Activated T-cell treated with anti-CD3 and anti-CD28 coated beads for 1 hour (primary cell): ENCODE results near the gene TBC1D25.

Experiments used
- DNase-seq: peaks from one replicate; pipeline ENCODE4 v3.0.0-alpha.2; 2020; ENCODE audit warnings: low read depth

TBC1D25 gene

GRCh38 chrX:48539345-48540027 is at the start of gene TBC1D25:
TSS of gene TBC1D25 (plus strand) at chrX:48539714. CDS start at chrX:48539798, 84 bp downstream.
- peak; percentile 92 for DNase-seq

- DNase-seq: no peak
Observed at GRCh38 chrX:48489892-48490291, 49.6 kb upstream of the TBC1D25 start.

- DNase-seq: no peak
Observed at GRCh38 chrX:48490661-48491060, 48.9 kb upstream of the TBC1D25 start.

GRCh38 chrX:48491809-48492208 is 47.7 kb upstream of the TBC1D25 start:
- DNase-seq: no peak

- no peak for DNase-seq
Observed at GRCh38 chrX:48492293-48492910, 47.1 kb upstream of the TBC1D25 start.

GRCh38 chrX:48493890-48494364 is 45.6 kb upstream of the TBC1D25 start:
- no peak for DNase-seq

GRCh38 chrX:48496660-48497059 is 42.9 kb upstream of the TBC1D25 start:
- no peak for DNase-seq

GRCh38 chrX:48497871-48498270 is 41.6 kb upstream of the TBC1D25 start:
- DNase-seq: no peak

GRCh38 chrX:48498374-48498809 is 41.1 kb upstream of the TBC1D25 start:
- no peak for DNase-seq

- no peak for DNase-seq
Observed at GRCh38 chrX:48504261-48504660, 35.3 kb upstream of the TBC1D25 start.

GRCh38 chrX:48505481-48505880 is 34.0 kb upstream of the TBC1D25 start:
- no peak for DNase-seq

- no peak for DNase-seq
Observed at GRCh38 chrX:48507246-48507645, 32.3 kb upstream of the TBC1D25 start.

- DNase-seq: peak; percentile 71
Observed at GRCh38 chrX:48508400-48509244, 30.9 kb upstream of the TBC1D25 start, which contains the start of gene PORCN. TSS of gene PORCN (plus strand) at chrX:48508992. CDS start at chrX:48509821, 829 bp downstream.

GRCh38 chrX:48509245-48509590 is 30.3 kb upstream of the TBC1D25 start:
- no peak for DNase-seq

- no peak for DNase-seq
Observed at GRCh38 chrX:48509619-48510018, 29.9 kb upstream of the TBC1D25 start.

GRCh38 chrX:48511560-48511959 is 28.0 kb upstream of the TBC1D25 start:
- DNase-seq: no peak

- DNase-seq: no peak
Observed at GRCh38 chrX:48512371-48512935, 27.1 kb upstream of the TBC1D25 start.

- no peak for DNase-seq
Observed at GRCh38 chrX:48513670-48514069, 25.8 kb upstream of the TBC1D25 start.

GRCh38 chrX:48514126-48514806 is 25.2 kb upstream of the TBC1D25 start:
- no peak for DNase-seq

GRCh38 chrX:48514868-48515460 is 24.6 kb upstream of the TBC1D25 start:
- no peak for DNase-seq

GRCh38 chrX:48515842-48516241 is 23.7 kb upstream of the TBC1D25 start:
- no peak for DNase-seq
